B cell (primary cell): ENCODE data around the gene PNPLA2. TPM values are rescaled to one million over a fixed set of nuclear protein-coding genes. Genes with fewer than 3 reads are reported as not detected.

ENCODE experiments used
- ATAC-seq: fragments of 200-7000 bp; cut with Tn5 transposase; one replicate; pipeline ENCODE4 v1.10.0; 2021; ENCODE audit warnings: low read depth, mild to moderate bottlenecking, moderate number of reproducible peaks, moderate library complexity
- CTCF ChIA-PET: fragments of 350-600 bp; sonication (Branson Sonifier 250); formaldehyde crosslinking; loops from one replicate; lab custom pipeline; 2021; ENCODE audit warnings: antibody characterized with exemption, inconsistent platforms; lab: Charles Lee
- POLR2A ChIA-PET: fragments of 350-600 bp; sonication (Branson Sonifier 250); formaldehyde crosslinking; loops from one replicate; lab custom pipeline; 2021; ENCODE audit warnings: antibody characterized with exemption; lab: Charles Lee
- DNase-seq: peaks from one replicate; pipeline ENCODE4 v3.0.0; 2013
- H2AFZ ChIP-seq: 2 replicates; pipeline ENCODE4 v1.6.1; 2012; ENCODE audit warnings: mild to moderate bottlenecking, low read depth, low read length; ENCODE audit not compliant: insufficient read depth, poor library complexity, severe bottlenecking
- H3K27ac ChIP-seq, 2 donors: 1 replicate in 1 of 2; 2 replicates in 1 of 2; pipeline ENCODE4 v1.5.1; 2012 to 2013; ENCODE audit warnings: low read length in 2 of 2, mild to moderate bottlenecking in 2 of 2, moderate library complexity in 1 of 2
- H3K27me3 ChIP-seq, 4 experiments: fragments of 200-600 bp in 1 of 4; sonication (generic) in 1 of 4; replicated peaks in 1 of 4; 1 replicate in 2 of 4; 2 replicates in 2 of 4; pipeline versions ENCODE4 v1.6.1 to v1.7.0; 2013 to 2016; ENCODE audit warnings: low read length in 3 of 4, mild to moderate bottlenecking in 2 of 4, mixed read lengths in 1 of 4, moderate library complexity in 1 of 4; ENCODE audit not compliant: insufficient read depth in 4 of 4, control insufficient read depth in 3 of 4; ENCODE audit errors: control extremely low read depth in 1 of 4
- H3K36me3 ChIP-seq, 2 experiments: replicated peaks in 1 of 2; 1 replicate in 1 of 2; 2 replicates in 1 of 2; pipeline versions ENCODE4 v1.6.1 to v1.7.1; 2013; ENCODE audit warnings: low read length in 1 of 2; ENCODE audit not compliant: insufficient read depth in 2 of 2, control insufficient read depth in 1 of 2; ENCODE audit errors: control extremely low read depth in 1 of 2, extremely low read depth in 1 of 2
- H3K4me1 ChIP-seq, 2 donors: fragments of 200-600 bp in 1 of 2; sonication (generic) in 1 of 2; 1 replicate in 1 of 2; 2 replicates in 1 of 2; pipeline versions ENCODE4 v1.5.1 to v1.6.1; 2013 to 2017; ENCODE audit warnings: low read length in 2 of 2; ENCODE audit not compliant: control insufficient read depth in 2 of 2, insufficient read depth in 2 of 2
- H3K4me2 ChIP-seq: replicated peaks from 2 replicates; pipeline ENCODE3; 2012; ENCODE audit warnings: mild to moderate bottlenecking, low read depth, low read length; ENCODE audit not compliant: poor library complexity, severe bottlenecking
- H3K4me3 ChIP-seq, 5 experiments: fragments of 200-600 bp in 1 of 5; sonication (generic) in 1 of 5; 1 replicate in 3 of 5; 2 replicates in 2 of 5; pipeline versions ENCODE4 v1.5.1 to v1.7.0; 2011 to 2016; ENCODE audit warnings: low read length in 4 of 5, mild to moderate bottlenecking in 4 of 5, low read depth in 2 of 5, control low read depth in 1 of 5, moderate library complexity in 1 of 5; ENCODE audit not compliant: insufficient read depth in 1 of 5; ENCODE audit errors: control extremely low read depth in 1 of 5, extremely low read depth in 1 of 5
- H3K79me2 ChIP-seq: fragments of 200-600 bp; sonication (generic); one replicate; pipeline ENCODE4 v1.6.0; 2016; ENCODE audit warnings: low read length; ENCODE audit not compliant: control insufficient read depth, insufficient read depth
- H3K9ac ChIP-seq: fragments of 200-600 bp; sonication (generic); 2 replicates; pipeline ENCODE4 v1.6.1; 2017; ENCODE audit warnings: mild to moderate bottlenecking, low read length, moderate library complexity
- H3K9me3 ChIP-seq, 3 donors: one replicate each; pipeline versions ENCODE4 v1.6.1 to v1.7.1; 2013; ENCODE audit warnings: low read length in 2 of 3; ENCODE audit not compliant: control insufficient read depth in 2 of 3, insufficient read depth in 1 of 3; ENCODE audit errors: control extremely low read depth in 1 of 3
- H4K20me1 ChIP-seq: 2 replicates; pipeline ENCODE4 v1.6.0; 2012; ENCODE audit warnings: mild to moderate bottlenecking, low read length; ENCODE audit not compliant: insufficient read depth, control insufficient read depth, poor library complexity, severe bottlenecking
- H3K27ac Mint-ChIP-seq: one replicate; pipeline ENCODE4 v1.8.0; 2021; ENCODE audit warnings: mixed read lengths
- H3K27me3 Mint-ChIP-seq: one replicate; pipeline ENCODE4 v1.8.0; 2021; ENCODE audit warnings: mixed read lengths
- H3K4me1 Mint-ChIP-seq: one replicate; pipeline ENCODE4 v1.8.0; 2021; ENCODE audit warnings: mixed read lengths
- H3K4me3 Mint-ChIP-seq: one replicate; pipeline ENCODE4 v1.8.0; 2021; ENCODE audit warnings: mixed read lengths
- H3K9me3 Mint-ChIP-seq: one replicate; pipeline ENCODE4 v1.8.0; 2022; ENCODE audit warnings: mixed read lengths; ENCODE audit not compliant: insufficient read depth
- EZH2 ChIP-seq: IDR thresholded peaks from 2 replicates; pipeline ENCODE4 v1.6.1; 2012; ENCODE audit warnings: borderline replicate concordance, low read depth, mild to moderate bottlenecking, moderate library complexity, low read length; ENCODE audit not compliant: insufficient read depth, poor library complexity, severe bottlenecking
- WGBS: methylation state at CpG from one replicate; pipeline ENCODE4 v1.1.5; 2013; ENCODE audit warnings: missing lambda C conversion rate; ENCODE audit not compliant: insufficient coverage; 5-methylcytosine and 5-hydroxymethylcytosine counted together
- intact Hi-C: fragments of 100-400 bp; cut with micrococcal nuclease; formaldehyde crosslinking; loops from one replicate; pipeline ENCODE4 v1.10.0; 2022
- polyA plus RNA-seq: library from polyadenylated mRNA; depleted of rRNA; stranded (reverse); fragments of >200 nt; gene quantifications from 2 replicates; pipeline ENCODE4 v1.2.3, GENCODE V29; 2012
- total RNA-seq, 2 donors: library from RNA; stranded (reverse); fragments of 120-200 nt in 1 of 2; gene quantifications; 1 replicate in 1 of 2; 2 replicates in 1 of 2; pipeline versions ENCODE4 v1.2.3 to v1.2.4, GENCODE V29; 2013 to 2022
- TF ChIP-seq, protein P1 (sequence below): fragments of 200-600 bp; IDR thresholded peaks from one replicate; pipeline ENCODE4 v1.8.0; 2022; ENCODE audit warnings: antibody characterized with exemption, mild to moderate bottlenecking

The PNPLA2 gene
- total and polyA plus RNA-seq, 2 donors (not counting 1 experiment from before 2014, with no cell fraction given) = 208 to 276 TPM

DNA sequence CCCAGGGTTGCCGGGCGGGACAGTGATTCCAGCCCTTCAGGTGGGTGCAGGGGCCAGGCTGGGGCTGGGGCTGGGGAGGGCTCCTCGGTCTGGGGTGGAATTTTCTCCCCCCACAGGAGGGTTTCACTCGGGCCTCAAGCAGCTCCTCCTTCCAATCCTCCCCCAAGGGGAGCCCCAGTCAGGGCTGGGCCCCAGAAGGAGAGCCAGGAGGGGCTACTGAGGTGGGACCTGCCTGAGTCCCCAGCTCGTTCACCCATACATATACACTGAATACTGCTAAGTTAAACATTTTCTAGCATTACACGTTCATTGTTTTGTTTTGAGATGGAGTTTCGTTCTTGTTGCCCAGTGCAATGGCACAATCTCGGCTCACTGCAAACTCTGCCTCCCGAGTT is 7.5 kb downstream of the PNPLA2 start:
- Histone ChIP-seq H3K4me3 (no peak overlapping the region), H3K9ac (no peak overlapping the region), H3K4me1 (peaks cover 49 to 52% of the 10 kb centered on the region in 2 donors), H3K27me3 (peaks cover 0 to 38% (median 15%) of the 10 kb centered on the region in 4 experiments), H4K20me1 (peaks cover 79% of the 10 kb centered on the region), H3K4me2 (peak overlapping the region; percentile 99), H3K27ac (no peak overlapping the region), H3K36me3 (peaks cover 0 to 21% of the 10 kb centered on the region in 2 experiments), H2AFZ (no peak overlapping the region), H3K9me3 (peaks cover 0 to 15% (median 0%) of the 10 kb centered on the region in 3 donors), H3K79me2 (peaks cover 7% of the 10 kb centered on the region)
- Mint-ChIP-seq H3K27ac (peak overlapping the region; percentile 15), H3K4me1 (peaks cover 46% of the 10 kb centered on the region), H3K27me3 (peaks cover 7% of the 10 kb centered on the region), H3K4me3 (peak overlapping the region; percentile 77), H3K9me3 (no peaks in the 10 kb centered on the region)
- no peak for DNase-seq
- intact Hi-C loops = no loop called here
- ChIA-PET CTCF (no interaction called here), POLR2A (no interaction called here)
- TF ChIP-seq EZH2 = no peak
- TF ChIP-seq, protein P1, sequence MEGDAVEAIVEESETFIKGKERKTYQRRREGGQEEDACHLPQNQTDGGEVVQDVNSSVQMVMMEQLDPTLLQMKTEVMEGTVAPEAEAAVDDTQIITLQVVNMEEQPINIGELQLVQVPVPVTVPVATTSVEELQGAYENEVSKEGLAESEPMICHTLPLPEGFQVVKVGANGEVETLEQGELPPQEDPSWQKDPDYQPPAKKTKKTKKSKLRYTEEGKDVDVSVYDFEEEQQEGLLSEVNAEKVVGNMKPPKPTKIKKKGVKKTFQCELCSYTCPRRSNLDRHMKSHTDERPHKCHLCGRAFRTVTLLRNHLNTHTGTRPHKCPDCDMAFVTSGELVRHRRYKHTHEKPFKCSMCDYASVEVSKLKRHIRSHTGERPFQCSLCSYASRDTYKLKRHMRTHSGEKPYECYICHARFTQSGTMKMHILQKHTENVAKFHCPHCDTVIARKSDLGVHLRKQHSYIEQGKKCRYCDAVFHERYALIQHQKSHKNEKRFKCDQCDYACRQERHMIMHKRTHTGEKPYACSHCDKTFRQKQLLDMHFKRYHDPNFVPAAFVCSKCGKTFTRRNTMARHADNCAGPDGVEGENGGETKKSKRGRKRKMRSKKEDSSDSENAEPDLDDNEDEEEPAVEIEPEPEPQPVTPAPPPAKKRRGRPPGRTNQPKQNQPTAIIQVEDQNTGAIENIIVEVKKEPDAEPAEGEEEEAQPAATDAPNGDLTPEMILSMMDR = no peak
- WGBS = 90% methylated on average over 4 of the region's 9 CpGs
- no peak for ATAC-seq

DNA sequence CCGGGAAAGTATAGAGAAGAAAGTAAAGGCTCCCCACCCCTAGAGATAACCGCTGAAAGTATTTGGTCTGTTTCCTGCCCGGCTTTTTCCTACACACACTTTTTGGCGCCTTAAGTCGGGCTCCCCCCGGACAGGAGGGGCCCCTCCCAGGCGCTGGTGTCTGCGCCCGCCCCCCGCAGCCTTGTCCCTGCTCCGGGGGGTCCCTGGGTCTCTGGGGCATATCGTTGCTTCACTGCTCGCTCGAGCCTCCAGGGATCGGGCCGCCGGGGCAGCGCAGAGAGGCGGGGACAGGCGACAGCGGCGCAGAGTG is 8.1 kb downstream of the PNPLA2 start:
- Mint-ChIP-seq H3K4me3 (peak overlapping the region; percentile 77), H3K27ac (no peak overlapping the region), H3K4me1 (peaks cover 46% of the 10 kb centered on the region), H3K27me3 (peaks cover 7% of the 10 kb centered on the region), H3K9me3 (no peaks in the 10 kb centered on the region)
- peak overlapping the region in 1 of 2 donors; percentile 15 for H3K27ac ChIP-seq
- peaks cover 0 to 15% of the 10 kb centered on the region in 2 experiments for H3K36me3 ChIP-seq
- peak; percentile 5 for ATAC-seq
- peaks cover 1% of the 10 kb centered on the region for H3K79me2 ChIP-seq
- WGBS = under 1% methylated on average over 20 of the region's 22 CpGs
- H3K9ac ChIP-seq = peak overlapping the region; percentile 66
- ChIA-PET CTCF (no interaction called here), POLR2A (interaction anchor here (6.4 kb wide), 1 partner anchor 7 kb away, joined by 57 read pairs; the partner anchor contains the start of gene PNPLA2)
- peaks cover 0 to 44% (median 17%) of the 10 kb centered on the region in 4 experiments for H3K27me3 ChIP-seq
- H3K4me2 ChIP-seq = peak overlapping the region; percentile 99
- peaks cover 0 to 15% (median 0%) of the 10 kb centered on the region in 3 donors for H3K9me3 ChIP-seq
- no peak for DNase-seq
- H4K20me1 ChIP-seq = peaks cover 79% of the 10 kb centered on the region
- H3K4me1 ChIP-seq = peaks cover 53 to 55% of the 10 kb centered on the region in 2 donors
- H3K4me3 ChIP-seq = peak overlapping the region in 4 of 5 experiments; percentile 39 to 61 (median 52)
- no peak for TF ChIP-seq EZH2
- TF ChIP-seq, protein P1 = no peak
- peak overlapping the region; percentile 71 for H2AFZ ChIP-seq
- intact Hi-C loops = no loop called here
